Astrocyte (in vitro differentiated cells and primary cell): ENCODE measurements around the gene NR6A1.

Experiments
- CTCF ChIP-seq: IDR thresholded peaks from 2 replicates; pipeline ENCODE4 v1.5.1; 2011; ENCODE audit warnings: low read depth, mild to moderate bottlenecking, inconsistent platforms, low read length, moderate library complexity; ENCODE audit not compliant: insufficient read depth
- EZH2 ChIP-seq: IDR thresholded peaks from 2 replicates; pipeline ENCODE4 v1.6.1; 2012; ENCODE audit warnings: mild to moderate bottlenecking, low read length, inconsistent platforms; ENCODE audit not compliant: insufficient read depth

GRCh38 chr9:124697326-124698200, 73.5 kb downstream of the NR6A1 start:
- TF ChIP-seq EZH2 (no peak), CTCF (no peak)
